ENCODE data around the gene CBX6.

DNA sequence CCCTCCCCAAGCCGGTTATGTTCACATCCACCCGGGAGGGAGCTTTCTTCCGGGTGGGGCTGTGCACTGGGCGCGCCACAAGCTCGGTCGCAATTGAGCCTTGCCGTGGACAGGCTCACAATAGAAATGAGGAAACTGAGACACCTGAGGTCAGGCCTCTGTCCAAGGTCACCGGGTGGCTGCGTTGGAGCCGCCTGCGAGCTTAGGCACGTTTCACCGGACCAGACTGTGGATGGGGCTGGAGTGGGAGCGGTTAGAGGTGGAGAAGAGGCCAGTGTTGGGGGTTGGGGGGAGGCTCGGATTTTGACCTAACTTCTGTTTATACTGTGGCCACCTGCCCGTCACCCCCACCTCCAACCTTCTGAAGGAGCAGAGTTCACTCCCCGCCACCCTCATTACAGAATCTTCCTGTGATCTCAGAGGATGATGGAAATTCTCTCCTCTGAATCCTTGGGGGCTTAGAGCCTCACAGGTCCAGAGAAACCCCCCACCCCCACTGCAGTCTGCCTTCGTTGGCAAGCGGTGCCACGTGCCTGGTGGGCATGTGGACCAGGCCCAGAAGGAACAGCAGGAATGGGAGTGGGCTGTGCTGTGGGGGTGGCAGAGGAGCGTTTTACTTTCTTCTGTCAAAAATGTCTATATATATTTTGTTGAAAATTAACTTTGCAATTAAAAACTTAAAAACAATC, 27.6 kb downstream of the CBX6 start:
- no peak for TF ChIP-seq CTCF (IDR thresholded peaks at IDR 0.05)
- TF ChIP-seq POLR2A (IDR thresholded peaks at IDR 0.05), result no peak
